Lower leg skin (tissue), 4 donors: ENCODE results near the gene ATAD5. TPM values are rescaled to one million over a fixed set of nuclear protein-coding genes. Genes with fewer than 3 reads are reported as not detected.

Source experiments
- DNase-seq, 2 donors: peaks; one replicate each; pipeline ENCODE4 v3.0.0-alpha.2; 2019; ENCODE audit warnings: low spot score in 2 of 2
- H3K4me3 ChIP-seq: fragments of 200-600 bp; sonication (generic); 2 replicates; pipeline ENCODE4 v1.5.1; 2017; ENCODE audit warnings: mild to moderate bottlenecking, low read depth; ENCODE audit not compliant: poor library complexity, severe bottlenecking
- CTCF ChIP-seq, 3 donors: fragments of 450-650 bp; IDR thresholded peaks; one replicate each; pipeline ENCODE4 v1.5.1; 2016; ENCODE audit warnings: antibody characterized with exemption in 3 of 3, mild to moderate bottlenecking in 3 of 3, moderate library complexity in 2 of 3
- POLR2A ChIP-seq, 2 donors: fragments of 450-650 bp; IDR thresholded peaks; one replicate each; pipeline ENCODE4 v1.6.1; 2016 to 2017; ENCODE audit warnings: antibody characterized with exemption in 2 of 2, mild to moderate bottlenecking in 1 of 2, moderate library complexity in 1 of 2
- WGBS, 2 donors: methylation state at CpG; one replicate each; pipeline ENCODE4 v1.1.5; 2018; 5-methylcytosine and 5-hydroxymethylcytosine counted together
- intact Hi-C: fragments of 100-400 bp; cut with DNase I; formaldehyde crosslinking; loops from one replicate; pipeline ENCODE4 v1.15.0; 2023; ENCODE audit warnings: low total_unique reads
- total RNA-seq, 4 donors: library from RNA; depleted of rRNA; stranded (reverse); fragments of >200 nt; gene quantifications; one replicate each; pipeline ENCODE4 v1.1.0, GENCODE V29; 2016

Gene ATAD5
- total RNA-seq, 4 donors from 2014 or later = 0.93 to 1.5 (median 1.4) TPM

GRCh38 chr17:30848021-30848420, 16.3 kb downstream of the ATAD5 start:
- intact Hi-C loops = no loop called here
- no peak for DNase-seq
- 92 to 93% methylated on average over 6 of the region's 6 CpGs for WGBS, 2 donors
- no peak for TF ChIP-seq CTCF (IDR thresholded peaks at IDR 0.05)
- no peak for TF ChIP-seq POLR2A (IDR thresholded peaks at IDR 0.05)
- H3K4me3 ChIP-seq = no peak overlapping the region

- 95 to 100% methylated on average over 3 of the region's 3 CpGs for WGBS, 2 donors
Measured at GRCh38 chr17:30854146-30854545, 22.4 kb downstream of the ATAD5 start.

GRCh38 chr17:30858556-30859250, 26.9 kb downstream of the ATAD5 start:
- no peak for DNase-seq
- no peak for TF ChIP-seq POLR2A (IDR thresholded peaks at IDR 0.05)
- TF ChIP-seq CTCF (IDR thresholded peaks at IDR 0.05) = no peak
- 87 to 88% methylated on average over 9 of the region's 9 CpGs for whole genome bisulfite sequencing, 2 donors
- no peak overlapping the region for H3K4me3 ChIP-seq
- intact Hi-C loops = no loop called here

More at GRCh38 chr17:30854146-30854545, 22.4 kb downstream of the ATAD5 start:
- DNase-seq = no peak
- TF ChIP-seq POLR2A (IDR thresholded peaks at IDR 0.05) (no peak), CTCF (IDR thresholded peaks at IDR 0.05) (no peak)
- no peak overlapping the region for H3K4me3 ChIP-seq
- intact Hi-C loops = no loop called here

GRCh38 chr17:30864636-30865035, 32.9 kb downstream of the ATAD5 start:
- WGBS, 2 donors = 92 to 96% methylated on average over 1 of the region's 1 CpG
- H3K4me3 ChIP-seq = no peak overlapping the region
- TF ChIP-seq CTCF (IDR thresholded peaks at IDR 0.05) (no peak), POLR2A (IDR thresholded peaks at IDR 0.05) (no peak)
- intact Hi-C loops = no loop called here
- no peak for DNase-seq

DNA sequence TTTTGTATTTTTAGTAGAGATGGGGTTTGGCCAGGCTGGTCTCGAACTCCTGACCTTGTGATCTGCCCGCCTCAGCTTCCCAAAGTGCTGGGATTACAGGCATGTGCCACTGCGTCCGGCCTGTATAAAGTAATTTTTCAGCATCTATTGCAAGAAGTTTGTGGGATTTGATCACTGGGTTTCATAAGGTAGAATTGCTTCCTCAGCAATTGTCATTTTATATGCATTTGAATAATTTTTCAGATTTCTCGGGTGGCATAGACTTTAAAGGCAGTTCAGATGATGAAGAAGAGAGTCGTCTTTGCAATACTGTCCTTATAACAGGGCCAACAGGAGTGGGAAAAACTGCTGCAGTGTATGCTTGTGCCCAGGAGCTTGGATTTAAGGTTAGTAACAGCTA, 37.2 kb downstream of the ATAD5 start:
- TF ChIP-seq CTCF (IDR thresholded peaks at IDR 0.05) (no peak), POLR2A (IDR thresholded peaks at IDR 0.05) (no peak)
- WGBS, 2 donors = 98% methylated on average over 6 of the region's 6 CpGs
- no peak overlapping the region for H3K4me3 ChIP-seq
- DNase-seq = no peak
- intact Hi-C loops = no loop called here

GRCh38 chr17:30886187-30886586, 54.4 kb downstream of the ATAD5 start:
- 96 to 97% methylated on average over 5 of the region's 5 CpGs for WGBS, 2 donors

More at GRCh38 chr17:30886187-30886586, 54.4 kb downstream of the ATAD5 start:
- intact Hi-C loops = no loop called here
- H3K4me3 ChIP-seq = no peak overlapping the region
- no peak for TF ChIP-seq POLR2A (IDR thresholded peaks at IDR 0.05)
- TF ChIP-seq CTCF (IDR thresholded peaks at IDR 0.05) = no peak
- DNase-seq = peak in 1 of 2 donors; percentile 29
